ENCODE results near the gene ATXN7L1.

DNA sequence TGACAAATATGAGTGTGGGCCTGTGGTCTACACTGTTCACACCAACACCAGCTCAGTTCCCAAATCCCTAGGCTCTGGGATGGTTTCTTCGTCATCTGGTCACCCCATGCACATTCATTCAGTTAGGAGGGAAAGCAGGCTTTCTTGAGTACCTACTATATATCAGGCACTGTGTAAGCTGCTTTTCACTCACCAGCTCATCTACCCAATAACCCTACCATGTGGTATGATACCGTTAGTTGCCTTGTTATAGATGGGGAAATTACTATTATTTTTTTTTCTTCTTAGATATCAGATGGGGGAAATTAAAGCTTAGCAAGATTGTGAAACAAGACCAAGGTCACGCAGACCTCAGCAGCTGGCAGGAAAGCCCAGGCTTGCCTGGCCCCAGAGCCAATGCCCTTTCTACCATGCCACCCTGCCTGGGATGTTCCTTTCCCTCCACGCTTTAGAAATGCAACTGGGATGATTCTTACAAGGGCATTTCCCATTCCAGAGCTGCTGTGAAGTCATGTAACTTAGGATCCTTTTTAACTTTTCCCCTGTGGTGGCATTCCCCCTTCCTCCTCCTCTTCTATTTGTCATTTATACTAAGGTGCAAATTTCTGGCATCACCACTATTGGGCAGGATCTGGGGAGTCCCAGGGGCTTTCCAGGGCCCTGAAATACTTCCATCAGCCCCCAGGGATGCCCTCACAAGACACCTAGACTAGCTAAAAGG lies 202.0 kb downstream of the ATXN7L1 start:
- TF ChIP-seq CTCF (IDR thresholded peaks at IDR 0.05) (no peak), POLR2A (IDR thresholded peaks at IDR 0.05) (no peak)

Measured in esophagus squamous epithelium (tissue), 4 donors.